Urinary bladder (tissue), 4 donors: Measurements from ENCODE around the gene TET2. TPM values are rescaled to one million over a fixed set of nuclear protein-coding genes. Genes with fewer than 3 reads are reported as not detected.
A peak's percentile ranks its signal among the peaks of the same experiment; 100 is the strongest.

ENCODE experiments used
- DNase-seq: peaks from one replicate; pipeline ENCODE4 v3.0.0-alpha.2; 2015; ENCODE audit errors: extremely low spot score
- H3K27ac ChIP-seq: one replicate; pipeline ENCODE4 v1.5.1; 2013; ENCODE audit warnings: low read depth, mild to moderate bottlenecking, moderate library complexity
- H3K36me3 ChIP-seq: one replicate; pipeline ENCODE4 v1.6.1; 2013; ENCODE audit warnings: mild to moderate bottlenecking, moderate library complexity; ENCODE audit not compliant: insufficient read depth
- H3K4me1 ChIP-seq: one replicate; pipeline ENCODE4 v1.6.1; 2013; ENCODE audit warnings: mild to moderate bottlenecking, moderate library complexity; ENCODE audit not compliant: insufficient read depth
- H3K4me3 ChIP-seq: one replicate; pipeline ENCODE4 v1.5.1; 2013; ENCODE audit warnings: low read depth, low read length
- WGBS: extraction: QIAGEN DNeasy Blood & Tissue Kit; methylation state at CpG from one replicate; pipeline ENCODE4 v1.1.7; 2013; 5-methylcytosine and 5-hydroxymethylcytosine counted together
- polyA plus RNA-seq: library from polyadenylated mRNA; stranded (reverse); fragments of 200-250 nt; gene quantifications from one replicate; pipeline ENCODE4 v1.2.3, GENCODE V29; 2013
- total RNA-seq: library from RNA; depleted of rRNA; stranded (reverse); fragments of >200 nt; gene quantifications from one replicate; pipeline ENCODE4 v1.2.3, GENCODE V29; 2014
- donor health status: healthy with polysubstance abuse.
- donor health status: healthy.

Gene TET2
- total RNA-seq: 50.2 TPM
- polyA plus RNA-seq: 4.4 TPM

- peak; percentile 67 for DNase-seq
- Histone ChIP-seq H3K27ac (peak within 1 kb of the TSS; percentile 75), H3K4me1 (peaks cover 2% of the 10 kb centered on the region), H3K36me3 (no peaks in the 10 kb centered on the region), H3K4me3 (peak within 1 kb of the TSS; percentile 93)
- WGBS: under 1% methylated on average over 77 of the region's 77 CpGs
These were observed at the start of gene TET2 for GRCh38 chr4:105146276-105147015. TSS of gene TET2 (plus strand) at chr4:105146876. CDS start at chr4:105233943, 87,067 bp downstream.

DNA sequence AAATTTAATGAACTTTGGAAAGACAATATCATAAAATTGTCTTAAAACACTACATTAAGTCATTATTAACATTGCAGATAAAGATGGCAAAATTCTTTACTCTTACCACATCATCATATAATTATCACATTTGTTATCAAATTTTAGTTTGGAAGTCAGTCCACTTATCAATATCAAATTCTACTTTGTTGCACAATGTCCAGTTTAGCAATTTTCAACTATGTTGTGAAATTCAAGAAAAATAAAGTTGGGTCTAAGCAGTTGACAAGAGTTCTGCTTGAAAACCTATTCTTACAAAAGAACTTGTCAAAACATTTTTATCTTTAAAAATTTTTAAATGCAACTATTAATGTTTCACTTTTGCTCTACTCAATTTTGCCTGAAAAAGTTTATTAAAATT, 44.7 kb upstream of the TET2 start:
- H3K4me3 ChIP-seq: no peak overlapping the region
- no peaks in the 10 kb centered on the region for H3K36me3 ChIP-seq
- no peak overlapping the region for H3K27ac ChIP-seq
- no peaks in the 10 kb centered on the region for H3K4me1 ChIP-seq
- DNase-seq: no peak

DNA sequence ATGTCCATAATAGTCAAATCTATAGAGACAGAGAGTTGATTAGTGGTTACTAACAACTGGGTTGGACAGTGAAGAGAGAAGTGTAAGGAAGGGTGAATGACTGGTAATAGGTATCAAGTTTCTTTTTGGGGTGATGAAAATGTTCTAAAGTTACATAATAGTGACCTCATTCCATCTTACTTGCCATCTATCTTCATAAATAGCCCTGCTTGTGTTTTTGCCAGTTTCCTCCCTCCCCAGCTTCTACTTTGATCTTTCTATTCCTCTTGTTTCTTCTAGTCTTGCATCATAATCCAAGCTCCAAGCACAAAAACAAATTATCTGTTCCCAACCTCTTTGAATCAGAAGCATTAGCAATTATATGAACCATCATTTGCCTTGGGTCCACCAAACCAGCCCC, 40.2 kb upstream of the TET2 start:
- Histone ChIP-seq H3K27ac (no peak overlapping the region), H3K4me3 (no peak overlapping the region), H3K4me1 (no peaks in the 10 kb centered on the region), H3K36me3 (no peaks in the 10 kb centered on the region)
- DNase-seq: no peak

DNA sequence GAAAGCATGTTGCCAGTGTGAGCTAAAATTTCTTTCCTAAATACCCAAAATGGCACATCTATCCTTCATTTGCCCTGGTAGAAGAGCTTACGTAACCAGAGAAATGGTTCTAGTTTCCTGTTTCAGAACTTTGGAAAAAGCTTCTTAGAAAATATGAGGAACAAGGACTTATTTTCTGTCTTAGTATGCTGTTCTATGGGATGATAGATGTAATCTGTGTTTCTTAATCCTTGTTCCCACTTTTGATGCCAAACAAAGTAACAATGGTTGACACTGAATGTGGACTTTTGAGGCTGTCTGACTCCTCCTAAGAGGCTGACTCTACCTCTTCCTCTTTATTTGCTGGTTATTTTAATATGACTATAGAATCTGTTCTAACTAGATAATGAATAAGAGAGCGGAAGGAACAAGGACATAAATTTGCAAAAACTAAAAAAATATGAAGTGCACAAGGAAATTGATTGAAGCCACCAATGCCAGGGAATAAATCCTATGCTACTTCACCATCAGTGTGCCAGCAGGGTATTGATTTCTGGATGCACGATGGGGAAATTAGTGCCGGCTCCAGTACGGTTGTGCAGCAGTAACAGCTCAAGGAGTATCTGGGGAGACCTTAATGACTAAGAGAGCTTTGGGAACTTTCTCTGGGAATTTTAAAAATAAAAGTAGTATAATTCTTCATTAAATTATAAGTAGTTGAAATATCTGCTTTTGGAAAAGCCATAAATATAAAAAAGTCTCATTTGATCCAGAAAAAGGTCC, 39.4 kb upstream of the TET2 start:
- 92% methylated on average over 5 of the region's 5 CpGs for WGBS
- H3K36me3 ChIP-seq: no peaks in the 10 kb centered on the region
- H3K4me3 ChIP-seq: no peak overlapping the region
- H3K27ac ChIP-seq: no peak overlapping the region
- DNase-seq: no peak
- no peaks in the 10 kb centered on the region for H3K4me1 ChIP-seq

- Histone ChIP-seq H3K27ac (no peak overlapping the region), H3K4me3 (no peak overlapping the region), H3K36me3 (no peaks in the 10 kb centered on the region), H3K4me1 (no peaks in the 10 kb centered on the region)
- no peak for DNase-seq
These were observed 37.7 kb upstream of the TET2 start for GRCh38 chr4:105108971-105109370.

GRCh38 chr4:105112274-105112673, 34.4 kb upstream of the TET2 start:
- DNase-seq: no peak
- no peaks in the 10 kb centered on the region for H3K4me1 ChIP-seq
- 90% methylated on average over 1 of the region's 1 CpG for WGBS
- H3K27ac ChIP-seq: no peak overlapping the region
- H3K36me3 ChIP-seq: no peaks in the 10 kb centered on the region
- H3K4me3 ChIP-seq: no peak overlapping the region

DNA sequence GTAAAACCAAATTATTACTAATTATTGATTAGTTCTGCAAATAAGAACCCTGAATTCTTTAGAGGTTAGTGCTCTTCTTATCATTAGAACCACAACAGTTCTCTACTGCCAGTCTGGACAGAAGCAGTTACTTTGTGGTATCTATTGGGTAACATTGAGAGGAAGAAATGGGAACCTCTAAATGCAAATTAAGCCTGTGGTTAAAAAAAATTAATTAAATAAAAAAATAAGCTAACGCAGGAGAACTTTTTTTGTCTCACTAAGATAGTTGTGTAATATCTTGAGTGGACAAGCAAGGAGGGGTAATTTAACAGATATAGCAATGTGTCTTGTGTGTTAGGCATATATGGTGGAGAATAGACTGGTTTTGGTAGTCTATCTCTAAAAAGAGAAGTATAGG, 32.9 kb upstream of the TET2 start:
- H3K4me3 ChIP-seq: no peak overlapping the region
- H3K36me3 ChIP-seq: no peaks in the 10 kb centered on the region
- 76% methylated on average over 1 of the region's 1 CpG for WGBS
- no peaks in the 10 kb centered on the region for H3K4me1 ChIP-seq
- H3K27ac ChIP-seq: no peak overlapping the region
- no peak for DNase-seq

GRCh38 chr4:105116616-105117319, 29.9 kb upstream of the TET2 start:
- DNase-seq: no peak
- Histone ChIP-seq H3K4me3 (no peak overlapping the region), H3K27ac (no peak overlapping the region), H3K4me1 (no peaks in the 10 kb centered on the region), H3K36me3 (no peaks in the 10 kb centered on the region)
- 80% methylated on average over 3 of the region's 3 CpGs for WGBS

DNA sequence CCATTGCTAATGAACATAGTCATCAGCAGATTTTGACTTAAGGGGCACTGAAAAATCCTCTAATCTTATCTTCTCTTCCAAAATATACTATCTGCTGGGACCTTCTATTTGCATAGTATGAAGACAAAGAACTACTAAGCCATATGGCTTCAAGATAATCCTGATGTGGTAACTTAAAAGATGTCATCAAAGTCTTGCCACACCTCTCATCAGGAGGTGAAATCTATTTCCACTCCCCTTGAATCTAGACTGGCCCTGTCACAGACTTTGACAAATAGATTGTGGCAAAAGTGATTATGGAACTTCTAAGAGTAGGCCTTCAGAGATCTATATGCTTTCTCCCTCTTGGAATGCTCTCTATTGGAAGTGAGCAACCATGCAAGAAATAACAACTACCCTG, 27.3 kb upstream of the TET2 start:
- no peak overlapping the region for H3K4me3 ChIP-seq
- DNase-seq: no peak
- H3K36me3 ChIP-seq: no peaks in the 10 kb centered on the region
- no peak overlapping the region for H3K27ac ChIP-seq
- no peaks in the 10 kb centered on the region for H3K4me1 ChIP-seq

- Histone ChIP-seq H3K27ac (no peak overlapping the region), H3K4me3 (no peak overlapping the region), H3K4me1 (no peaks in the 10 kb centered on the region), H3K36me3 (no peaks in the 10 kb centered on the region)
- no peak for DNase-seq
These were observed 26.1 kb upstream of the TET2 start for GRCh38 chr4:105120626-105121025.

DNA sequence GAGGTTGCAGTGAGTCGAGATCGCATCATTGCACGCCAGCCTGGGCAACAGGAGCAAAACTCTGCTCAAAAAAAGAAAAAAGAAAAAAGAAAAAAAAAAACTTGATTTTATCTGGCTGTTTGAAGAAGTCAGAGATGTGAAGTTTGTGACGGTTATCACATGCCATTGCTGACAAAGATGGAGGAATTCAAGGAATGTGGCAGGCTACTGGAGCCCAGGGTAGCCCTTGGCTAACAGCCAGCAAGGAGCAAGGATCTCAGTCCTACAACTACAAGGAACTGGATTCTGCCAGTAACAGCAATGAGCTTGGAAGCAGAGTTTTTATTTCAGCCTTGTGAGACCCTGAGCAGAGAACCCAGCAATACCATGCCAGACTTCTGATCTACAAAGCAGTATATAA, 24.3 kb upstream of the TET2 start:
- no peaks in the 10 kb centered on the region for H3K4me1 ChIP-seq
- H3K27ac ChIP-seq: no peak overlapping the region
- no peaks in the 10 kb centered on the region for H3K36me3 ChIP-seq
- 73% methylated on average over 4 of the region's 4 CpGs for WGBS
- no peak for DNase-seq
- H3K4me3 ChIP-seq: no peak overlapping the region

DNA sequence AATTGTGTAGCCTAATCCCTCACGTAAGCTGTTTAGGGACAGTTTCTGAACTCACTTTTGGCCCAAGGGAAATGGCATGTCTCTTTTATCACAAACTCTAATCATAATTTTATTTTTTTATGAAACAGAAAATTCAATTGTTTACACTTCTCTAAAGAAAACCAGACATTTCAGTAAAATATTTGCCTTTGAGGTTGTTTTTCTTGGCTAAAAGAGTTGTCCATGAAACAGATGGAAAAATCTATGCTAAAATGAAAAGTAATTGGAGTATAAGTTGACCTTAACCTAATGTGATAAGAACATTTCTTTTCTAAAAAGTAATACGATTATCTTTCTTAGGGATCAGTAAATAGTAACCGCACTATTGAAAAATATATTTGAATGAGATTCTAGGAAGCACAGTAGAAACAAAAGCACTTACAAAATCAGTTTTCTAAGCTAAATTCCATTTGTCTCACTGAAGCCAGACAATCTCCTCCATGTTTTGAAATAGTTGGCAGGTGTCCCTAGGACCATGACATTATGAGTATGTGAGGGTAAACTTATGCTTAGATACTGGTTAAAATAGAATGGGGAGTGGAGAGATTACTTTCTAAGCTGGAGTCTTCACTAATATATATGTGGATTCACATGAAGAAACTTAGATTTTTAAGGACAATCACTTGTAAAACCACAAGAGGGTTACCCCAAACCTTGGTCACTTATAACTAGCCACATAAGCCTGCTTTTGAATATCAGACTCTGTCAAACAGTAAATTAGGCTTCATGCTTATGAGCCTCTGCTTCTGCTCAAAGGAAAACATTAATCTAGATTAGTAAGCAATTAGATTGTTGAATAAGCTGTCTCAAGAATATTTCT, 20.1 kb upstream of the TET2 start:
- no peak for DNase-seq
- H3K36me3 ChIP-seq: no peaks in the 10 kb centered on the region
- 52% methylated on average over 3 of the region's 3 CpGs for WGBS

DNA sequence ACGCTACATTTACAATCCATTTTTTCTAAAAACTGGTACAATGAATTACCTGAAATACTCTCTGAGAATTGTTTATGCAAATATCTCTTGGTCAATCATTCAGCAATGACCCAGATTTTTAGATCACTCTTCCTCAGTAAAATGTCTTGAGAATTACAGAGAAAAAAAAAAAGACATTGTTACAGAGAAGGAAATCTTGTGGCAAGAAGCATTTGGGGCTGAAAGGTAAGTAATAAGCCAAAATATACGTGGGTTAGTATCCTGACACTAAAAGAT, 19.6 kb upstream of the TET2 start:
- no peak overlapping the region for H3K27ac ChIP-seq
- H3K4me1 ChIP-seq: no peaks in the 10 kb centered on the region
- no peak for DNase-seq
- WGBS: 89% methylated on average over 2 of the region's 2 CpGs
- H3K36me3 ChIP-seq: no peaks in the 10 kb centered on the region
- H3K4me3 ChIP-seq: no peak overlapping the region

More for the DNA sequence above, 20.1 kb upstream of the TET2 start:
- Histone ChIP-seq H3K4me1 (no peaks in the 10 kb centered on the region), H3K4me3 (no peak overlapping the region), H3K27ac (no peak overlapping the region)
